ENCODE measurements around the gene TCAIM. TPM values are rescaled to one million over a fixed set of nuclear protein-coding genes. Genes with fewer than 3 reads are reported as not detected.

TCAIM gene
- total and polyA plus RNA-seq, 2 of the 4 experiments (the other 2 are of a cell fraction), result 11.0 to 21.5 TPM

- Histone ChIP-seq H2BK15ac (ENCODE audit: low read depth, low read length) (no peak overlapping the region), H3K56ac (ENCODE audit: extremely low read depth, insufficient read depth, low read length) (no peak overlapping the region), H3K27ac (ENCODE audit: insufficient read depth, low read length) (no peak overlapping the region), H3K9me3 (ENCODE audit: control insufficient read depth, insufficient read depth, low read length) (no peaks in the 10 kb centered on the region), H3K79me1 (ENCODE audit: low read depth in 1 of 2, low read length in 2 of 2) (no peaks in the 10 kb centered on the region), H3K27me3 (ENCODE audit: control insufficient read depth, insufficient read depth, low read length) (no peaks in the 10 kb centered on the region), H2BK20ac (ENCODE audit: low read depth, low read length) (no peak overlapping the region), H3K18ac (ENCODE audit: low read depth, low read length) (no peak overlapping the region), H2AK9ac (replicated peaks; ENCODE audit: low read depth, low read length, poor library complexity) (no peak overlapping the region), H3K36me3 (ENCODE audit: control insufficient read depth, insufficient read depth, low read length) (no peaks in the 10 kb centered on the region), H3K4me3 (ENCODE audit: insufficient read depth, low read depth, low read length) (no peak overlapping the region), H4K20me1 (ENCODE audit: insufficient read depth, low read length) (no peaks in the 10 kb centered on the region), H3K9ac (ENCODE audit: low read depth, low read length) (no peak overlapping the region), H3K4me2 (ENCODE audit: low read depth, low read length) (no peak overlapping the region), H3K9me1 (ENCODE audit: insufficient read depth, low read length) (no peaks in the 10 kb centered on the region), H2BK120ac (ENCODE audit: low read depth, low read length) (no peak overlapping the region), H3K4ac (ENCODE audit: low read depth, low read length) (no peak overlapping the region), H3K4me1 (ENCODE audit: control insufficient read depth, insufficient read depth, low read length) (no peaks in the 10 kb centered on the region), H2AFZ (replicated peaks; ENCODE audit: low read length, poor library complexity) (no peak overlapping the region), H2BK5ac (ENCODE audit: low read depth, low read length, poor library complexity, severe bottlenecking) (no peak overlapping the region), H4K5ac (ENCODE audit: low read depth, low read length) (no peak overlapping the region), H4K8ac (ENCODE audit: low read depth in 2 of 2, low read length in 2 of 2) (no peak overlapping the region), H3K14ac (replicated peaks; ENCODE audit: low read depth, low read length) (no peak overlapping the region), H4K91ac (ENCODE audit: insufficient read depth, low read depth, low read length) (no peak overlapping the region), H3K23ac (ENCODE audit: low read depth, low read length) (no peak overlapping the region), H2AK5ac (ENCODE audit: low read depth, low read length) (no peak overlapping the region)
- in situ Hi-C loops (cut with MboI; ENCODE audit: low sequenced_read_pairs) (no loop called here), dilution Hi-C loops (cut with HindIII; ENCODE audit: low sequenced_read_pairs, unreplicated experiment) (no loop called here), intact Hi-C loops (cut with micrococcal nuclease) (no loop called here)
- CTCF ChIA-PET, result interaction anchor here (1.1 kb wide), 1 partner anchor 11 kb away, joined by 5 read pairs; no protein-coding TSS in a partner anchor
- DNase-seq (no peak), ATAC-seq (ENCODE audit: low read depth) (no peak)
- no peak for TF ChIP-seq BHLHE40 (IDR thresholded peaks at IDR 0.05; ENCODE audit: low read depth, low read length)
- TF ChIP-seq MAZ (IDR thresholded peaks at IDR 0.05; ENCODE audit: borderline replicate concordance, low read depth, low read length), result no peak
- TF ChIP-seq NFE2L2 (IDR thresholded peaks at IDR 0.05; ENCODE audit: low read depth, low read length), result no peak
- no peak for TF ChIP-seq CHD1 (IDR thresholded peaks at IDR 0.05; ENCODE audit: low read depth, low read length)
- WGBS, 2 experiments (ENCODE audit: extremely low coverage in 2 of 2, insufficient read length in 1 of 2), result no CpG with 5 or more reads among the region's 3 CpGs
- BruUV-seq (replicated peaks), result no TSS peak
- POLR2A ChIA-PET (ENCODE audit: unreplicated experiment), result no interaction called here
These were observed 48.6 kb upstream of the TCAIM start for GRCh38 chr3:44289882-44290462.
